Measurements from ENCODE around the gene RNF224. TPM values are rescaled to one million over a fixed set of nuclear protein-coding genes. Genes with fewer than 3 reads are reported as not detected.

Gene RNF224
- not detected in 2 replicates for total RNA-seq

DNA sequence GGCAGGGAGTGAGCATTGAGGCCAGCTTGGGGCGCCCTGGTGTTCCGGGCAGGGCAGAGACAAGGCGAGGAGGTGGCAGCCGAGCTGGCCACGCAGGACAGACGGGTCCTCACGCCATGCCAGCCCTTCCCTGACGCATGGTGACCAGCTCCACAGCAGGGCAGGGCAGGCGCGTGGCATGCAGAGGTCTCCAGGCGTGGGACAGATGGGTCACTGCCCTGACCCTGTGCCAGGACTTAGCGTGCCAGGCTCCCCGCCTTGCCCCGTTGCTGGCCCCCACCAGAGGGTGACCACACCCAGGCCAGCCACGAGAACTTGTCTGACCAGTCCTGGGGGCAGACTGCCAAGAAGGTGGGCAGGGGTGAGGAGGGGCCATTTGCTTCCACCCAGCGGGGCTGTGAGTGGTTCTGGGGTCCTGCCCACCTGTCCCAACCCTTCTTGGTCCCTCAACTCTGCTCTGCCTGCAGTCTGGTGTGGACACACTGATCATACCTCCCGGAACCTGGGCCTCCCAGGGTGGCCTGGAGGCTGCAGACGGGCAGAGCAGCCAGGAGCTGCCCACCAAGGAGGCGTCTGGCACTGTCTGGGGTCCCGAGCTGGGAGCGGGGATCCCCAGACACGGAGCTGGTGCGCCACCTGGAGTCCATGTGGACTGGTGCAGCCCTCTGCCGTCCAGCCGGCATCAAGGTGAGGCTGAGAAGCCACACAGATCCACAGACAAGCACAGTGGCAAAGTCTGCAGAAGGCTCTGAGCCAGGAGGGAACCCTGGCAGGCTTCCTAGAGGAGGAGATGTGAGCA lies at the start of gene RNF224:
Gene RNF224 (plus strand): TSS at position 449 of the 799 bp plus-strand sequence. CDS start 834 bp downstream, outside the sequence.

DNA sequence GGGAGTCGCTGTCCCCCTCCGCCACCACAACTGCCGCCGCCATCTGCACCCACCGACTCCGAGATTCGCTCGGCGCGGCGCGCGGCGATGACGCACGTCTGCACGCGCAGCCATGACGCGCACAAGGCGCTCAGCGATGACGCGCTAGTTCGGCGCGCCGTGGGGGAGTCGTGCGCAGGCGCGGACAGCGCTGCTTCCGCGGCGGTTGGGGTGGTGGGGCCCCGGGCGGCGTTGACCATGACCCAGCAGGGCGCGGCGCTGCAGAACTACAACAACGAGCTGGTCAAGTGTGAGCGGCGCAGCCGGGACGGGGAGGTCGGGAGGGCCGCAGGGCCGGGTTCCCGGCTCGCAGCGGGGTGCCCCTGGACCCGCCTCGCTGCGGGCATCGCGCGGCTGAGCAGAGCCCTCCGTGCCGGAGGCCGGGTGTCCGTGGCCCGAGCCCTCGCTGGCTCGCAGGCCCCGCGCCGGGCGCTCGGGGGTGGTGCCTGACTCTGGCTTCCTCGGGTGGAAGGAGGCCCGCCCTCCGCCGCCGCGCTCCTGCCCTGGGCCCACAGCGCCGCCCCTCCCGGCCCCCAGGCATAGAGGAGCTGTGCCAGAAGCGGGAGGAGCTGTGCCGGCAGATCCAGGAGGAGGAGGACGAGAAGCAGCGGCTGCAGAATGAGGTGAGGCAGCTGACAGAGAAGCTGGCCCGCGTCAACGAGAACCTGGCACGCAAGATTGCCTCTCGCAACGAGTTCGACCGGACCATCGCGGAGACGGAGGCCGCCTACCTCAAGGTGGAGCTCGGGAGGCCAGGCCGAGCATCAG lies 38.6 kb upstream of the RNF224 start, which contains the start of the genes ANAPC2 and SSNA1:
Gene ANAPC2 (minus strand): TSS at position 71 of the 807 bp plus-strand sequence. CDS start 28 bp downstream, at position 43.
Gene SSNA1 (plus strand): TSS at position 187 of the 807 bp plus-strand sequence. CDS start 51 bp downstream, at position 238.

DNA sequence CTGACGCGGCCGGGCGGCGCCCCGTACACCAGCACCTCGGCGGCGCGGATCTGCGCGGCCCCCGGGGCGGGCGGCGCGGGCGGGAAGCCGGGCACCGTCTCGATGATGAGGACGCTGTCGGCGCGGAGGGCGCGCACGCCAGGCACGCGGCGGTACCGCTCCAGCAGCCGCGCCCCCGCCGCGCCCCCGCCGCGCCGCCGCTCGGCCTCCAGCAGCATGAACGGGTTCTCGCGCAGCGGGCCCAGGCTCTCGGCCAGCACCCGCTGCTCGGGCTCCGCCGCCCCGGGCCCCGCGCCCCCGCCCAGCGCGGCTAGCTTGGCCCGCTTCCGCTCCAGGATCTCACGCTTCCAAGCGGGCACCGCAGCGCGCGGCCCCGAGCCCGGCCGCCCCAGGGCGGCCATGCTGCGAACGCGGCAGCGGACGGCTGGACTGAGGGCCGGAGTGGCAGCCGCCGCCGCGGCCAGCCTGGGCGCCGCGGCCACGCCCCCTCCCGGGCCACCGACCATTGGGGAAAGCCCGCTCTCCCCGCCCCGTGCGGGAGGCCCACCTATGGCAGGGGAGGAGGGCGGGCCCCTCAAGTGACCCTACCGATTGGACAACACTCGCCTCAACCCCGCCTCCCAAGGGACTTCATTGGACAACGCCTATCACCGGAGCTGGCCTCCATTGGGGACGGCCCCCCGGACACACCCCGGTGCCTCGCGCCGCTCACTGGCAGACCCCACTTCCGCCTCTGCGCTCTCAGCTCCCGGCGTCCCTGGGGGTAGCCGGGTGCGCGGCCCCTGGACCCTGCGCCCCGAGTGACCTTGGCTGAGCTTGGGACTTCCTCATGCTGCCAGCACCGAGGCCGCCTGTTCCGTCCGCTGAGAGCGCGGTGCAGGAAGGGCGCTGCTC lies 26.7 kb upstream of the RNF224 start, which contains the start of gene TPRN:
Gene TPRN (minus strand): TSS at position 431 of the 894 bp plus-strand sequence. CDS start 30 bp downstream, at position 401.

DNA sequence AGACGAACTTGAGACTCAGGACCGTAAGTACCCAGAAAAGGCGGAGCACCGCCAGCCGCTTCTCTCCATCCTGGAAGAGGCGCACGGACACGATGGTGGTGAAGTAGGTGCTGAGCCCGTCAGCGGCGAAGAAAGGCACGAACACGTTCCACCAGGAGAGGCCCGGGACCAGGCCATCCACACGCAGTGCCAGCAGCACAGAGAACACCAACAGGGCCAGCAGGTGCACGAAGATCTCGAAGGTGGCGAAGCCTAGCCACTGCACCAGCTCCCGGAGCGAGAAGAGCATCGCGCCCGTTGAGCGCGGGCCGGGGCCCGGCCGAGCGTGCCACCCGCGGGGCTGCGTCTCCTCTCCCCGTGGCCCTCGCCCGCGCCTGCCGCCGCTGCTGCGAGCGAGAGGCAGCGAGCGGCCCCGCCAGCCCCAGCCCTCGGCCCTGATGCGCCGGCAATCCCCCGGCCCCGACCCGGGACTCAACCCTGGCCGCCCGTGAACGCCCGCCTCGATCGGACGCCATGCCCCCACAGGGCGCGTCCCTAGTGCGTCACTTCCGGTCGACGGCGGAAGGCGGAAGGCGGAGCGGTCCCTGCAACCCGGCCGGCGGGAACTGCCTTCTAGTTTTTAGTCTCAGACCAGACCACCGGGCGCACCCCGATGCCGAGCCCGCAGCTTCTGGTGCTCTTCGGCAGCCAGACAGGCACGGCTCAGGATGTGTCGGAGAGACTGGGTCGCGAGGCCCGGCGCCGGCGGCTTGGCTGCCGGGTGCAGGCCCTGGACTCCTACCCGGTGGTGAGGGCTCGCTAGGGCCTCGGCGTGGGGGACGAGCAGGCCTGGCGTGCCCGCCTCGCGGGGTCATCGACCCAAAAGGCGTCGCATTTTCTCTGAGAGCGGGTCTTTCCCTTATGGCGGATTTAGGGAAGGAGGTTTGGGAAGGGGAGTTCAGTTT lies 21.9 kb upstream of the RNF224 start, which contains the start of the genes NDOR1 and TMEM203:
Gene NDOR1 (plus strand): TSS at position 575 of the 944 bp plus-strand sequence. CDS start 78 bp downstream, at position 653.
Gene TMEM203 (minus strand): TSS at position 523 of the 944 bp plus-strand sequence. CDS start 234 bp downstream, at position 289.

DNA sequence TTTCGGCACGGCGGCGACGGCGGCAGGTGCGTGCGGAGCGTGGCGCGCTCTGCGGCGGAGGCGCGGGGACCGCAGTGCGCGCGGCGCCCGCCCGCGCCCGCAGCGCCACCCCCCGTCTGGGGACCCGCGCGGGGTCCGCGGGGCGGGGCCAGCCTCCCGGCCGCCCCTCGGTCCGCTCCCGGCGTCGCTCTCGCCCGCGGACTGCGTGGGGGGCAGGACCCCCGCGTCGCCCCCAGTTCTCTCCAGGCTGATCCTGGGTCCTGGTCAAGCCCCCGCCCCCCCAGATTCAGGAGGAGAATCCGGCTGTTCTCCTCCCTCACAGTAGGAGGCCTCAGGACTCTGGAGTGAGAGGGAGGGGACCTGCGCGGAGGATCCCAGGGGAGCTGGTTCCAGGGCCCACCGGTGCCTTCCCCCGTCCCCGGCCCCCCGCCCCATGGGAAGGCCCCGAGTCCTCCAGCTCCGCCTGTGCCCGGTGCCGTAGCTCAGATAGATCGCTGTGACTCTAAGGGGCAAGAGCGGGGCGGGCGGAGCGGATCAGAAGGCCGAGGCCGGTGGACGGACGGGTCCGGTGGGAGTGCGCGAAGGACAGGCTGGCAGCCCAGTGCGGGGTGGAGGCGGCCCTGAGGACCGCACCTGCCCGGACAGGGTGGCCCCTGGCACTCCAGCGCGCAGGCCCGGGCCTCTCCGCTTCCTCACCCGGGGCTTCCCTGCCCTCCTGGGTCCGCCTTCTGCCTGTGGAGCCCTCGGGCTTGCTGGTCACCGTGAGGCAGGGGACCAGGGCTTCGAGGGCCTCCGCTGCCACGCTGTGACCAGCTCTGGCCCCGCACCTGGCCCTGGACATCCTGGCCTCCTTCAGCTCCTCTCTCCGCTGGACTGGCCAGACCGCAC lies 4.9 kb upstream of the RNF224 start, which contains the start of gene RNF208:
Gene RNF208 (minus strand): TSS at position 51 of the 888 bp plus-strand sequence. CDS start 1,028 bp downstream, outside the sequence.

DNA sequence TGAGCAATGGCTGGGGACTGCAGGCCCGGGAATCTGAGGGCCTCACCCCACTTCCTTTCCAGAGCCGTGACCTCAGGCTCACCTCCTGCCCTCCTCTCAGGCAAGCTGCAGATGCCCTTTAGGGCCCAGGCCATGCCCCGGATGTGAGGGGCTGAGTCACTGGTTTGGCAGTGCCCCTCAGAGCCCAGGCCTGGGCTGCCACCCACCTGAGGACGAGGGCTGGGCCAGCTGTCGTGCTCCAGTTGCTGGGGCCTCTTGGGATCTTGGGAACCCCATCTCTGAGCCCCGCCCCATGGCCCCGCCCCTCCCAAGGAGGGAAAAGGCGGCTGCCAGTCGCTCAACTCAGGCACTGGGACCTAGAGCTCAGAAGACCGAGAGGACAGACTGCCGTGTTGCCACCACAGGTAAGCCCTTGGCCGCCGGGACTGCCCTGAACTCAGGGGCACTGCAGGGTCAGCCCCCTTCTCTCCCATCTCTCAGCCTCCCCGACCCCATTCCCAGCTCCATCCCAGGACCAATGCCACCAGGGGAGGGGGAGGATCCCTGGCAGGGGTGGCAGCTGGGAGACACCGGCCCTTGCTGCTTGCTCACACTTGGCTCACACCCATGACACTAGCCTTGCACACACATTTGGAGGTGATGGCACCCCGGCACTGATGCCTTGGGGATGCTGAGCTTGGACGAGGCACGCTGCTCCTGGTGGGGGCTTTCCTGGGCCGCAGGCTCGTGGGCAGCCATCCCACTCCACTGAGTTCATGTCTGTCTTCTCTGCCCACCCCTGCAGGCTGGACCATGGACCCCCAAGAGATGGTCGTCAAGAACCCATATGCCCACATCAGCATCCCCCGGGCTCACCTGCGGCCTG lies 2.2 kb upstream of the RNF224 start, which contains the start of gene CYSRT1:
Gene CYSRT1 (plus strand): TSS at position 345 of the 865 bp plus-strand sequence. CDS start 448 bp downstream, at position 793.

DNA sequence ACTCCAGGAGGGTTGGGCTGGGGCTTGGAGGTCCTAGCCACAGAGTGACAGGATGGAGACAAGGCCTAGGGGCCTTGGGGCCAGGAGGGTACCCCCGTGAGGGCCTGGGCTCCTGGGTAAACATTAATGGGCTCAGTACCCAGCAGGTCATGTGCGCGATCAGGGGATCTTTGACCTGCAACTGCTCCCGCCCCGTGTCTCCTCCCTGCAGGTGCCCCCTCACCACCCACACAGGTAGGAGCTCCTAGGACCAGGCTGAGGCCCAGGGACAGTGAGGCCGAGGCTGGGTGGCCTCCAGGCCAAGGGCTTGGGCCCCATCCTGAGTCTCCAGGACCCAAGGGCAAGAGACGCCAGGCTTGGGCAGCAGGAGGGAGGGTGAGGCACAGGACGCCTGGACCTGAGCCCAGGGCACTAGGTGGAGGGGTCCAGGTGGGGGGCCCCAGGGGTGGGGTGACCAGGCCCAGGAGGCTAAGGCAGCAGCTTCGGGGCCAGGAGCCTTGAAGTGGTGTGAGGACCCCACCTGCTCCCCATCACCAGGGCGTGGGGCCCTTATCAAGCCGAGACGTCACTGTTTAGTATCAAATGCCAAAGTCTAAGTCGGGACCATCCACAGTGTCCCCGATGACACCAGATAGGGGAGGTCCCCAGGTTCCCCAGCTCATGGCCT lies 3.5 kb downstream of the RNF224 start, which contains the start of gene SLC34A3:
Gene SLC34A3 (plus strand): TSS at position 197 of the 667 bp plus-strand sequence. CDS start 802 bp downstream, outside the sequence.

DNA sequence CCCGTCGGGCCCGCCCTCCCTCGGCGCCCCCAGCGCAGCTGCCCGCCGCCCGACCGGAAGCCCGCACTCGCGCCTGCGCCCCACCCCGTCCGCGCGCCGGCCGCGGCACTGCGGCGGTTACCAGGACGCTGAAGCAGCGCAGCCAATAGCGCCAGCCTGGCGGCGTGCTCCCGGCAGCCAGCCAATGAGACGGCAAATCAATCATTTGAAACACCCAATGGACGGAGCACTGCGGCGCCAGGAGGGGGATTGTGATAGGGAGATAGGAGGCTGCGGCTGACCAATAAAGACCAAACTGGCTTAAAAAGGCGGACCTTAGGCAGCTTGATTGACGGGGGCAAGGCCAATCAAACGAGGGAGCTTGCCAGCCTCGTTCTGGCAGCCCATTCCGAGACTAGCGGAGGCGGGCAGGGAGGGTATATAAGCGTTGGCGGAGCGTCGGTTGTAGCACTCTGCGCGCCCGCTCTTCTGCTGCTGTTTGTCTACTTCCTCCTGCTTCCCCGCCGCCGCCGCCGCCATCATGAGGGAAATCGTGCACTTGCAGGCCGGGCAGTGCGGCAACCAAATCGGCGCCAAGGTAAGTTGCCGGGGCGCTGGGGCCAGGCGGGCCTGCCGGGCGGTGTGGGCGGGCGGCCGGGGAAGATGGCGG lies 13.7 kb downstream of the RNF224 start, which contains the start of gene TUBB4B:
Gene TUBB4B (plus strand): TSS at position 447 of the 649 bp plus-strand sequence. CDS start 74 bp downstream, at position 521.

DNA sequence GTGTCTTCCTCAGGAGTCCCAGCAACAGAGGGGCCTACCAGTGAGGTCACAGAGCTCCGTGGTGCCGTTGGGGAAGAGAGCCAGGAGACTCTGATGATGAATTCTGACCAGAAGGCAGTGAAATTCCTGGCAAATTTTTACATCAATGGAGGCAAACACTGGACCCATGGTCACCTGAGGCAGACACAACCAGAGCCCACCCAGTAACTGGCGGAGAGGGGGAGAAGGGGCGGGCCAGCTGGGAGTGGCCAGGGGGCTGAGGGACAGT lies 23.8 kb downstream of the RNF224 start, which contains the start of gene STPG3:
Gene STPG3 (plus strand): TSS at position 93 of the 268 bp plus-strand sequence. CDS start 1 bp downstream, at position 94.

DNA sequence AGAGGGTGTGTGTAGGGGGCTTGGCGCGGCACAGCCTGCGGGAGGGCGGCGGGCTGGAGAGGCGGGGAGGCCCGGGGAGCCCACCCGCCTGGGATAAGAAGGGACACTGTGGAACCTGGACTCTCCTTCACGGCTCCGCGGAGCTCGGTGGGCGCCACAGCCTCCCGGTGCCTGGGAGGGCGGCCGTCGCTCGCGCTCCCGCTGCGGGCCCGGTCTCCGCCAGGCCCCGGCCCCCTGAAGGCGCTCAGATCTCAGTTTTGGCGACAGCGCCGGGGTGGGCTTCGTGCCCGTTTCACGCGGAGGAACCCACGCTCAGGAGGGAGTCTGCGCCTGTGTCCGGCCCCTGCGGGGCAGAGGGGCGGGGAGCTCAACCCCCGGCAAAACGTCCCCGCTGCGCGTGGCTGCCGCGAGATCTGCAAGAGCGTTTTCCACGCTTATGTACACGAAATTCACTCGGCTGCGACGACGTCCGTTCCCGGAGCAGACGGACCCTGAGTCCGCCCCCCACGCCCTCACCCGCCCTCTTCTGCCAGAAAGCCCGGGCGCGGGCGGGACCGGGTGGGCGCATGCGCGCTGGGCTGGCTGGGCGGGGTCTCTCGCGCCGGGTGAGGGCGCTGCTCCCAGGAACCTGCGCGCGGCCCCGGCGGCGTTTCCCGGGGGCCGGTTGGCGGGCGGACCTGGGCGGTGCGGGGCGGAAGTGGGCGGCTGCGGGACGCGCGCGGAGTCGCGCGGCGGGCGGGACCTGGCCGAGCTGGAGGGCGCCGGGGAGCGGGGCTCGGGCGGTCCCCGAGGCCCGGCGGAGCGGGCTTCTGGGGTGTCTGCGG lies 27.5 kb downstream of the RNF224 start, which contains the start of gene NELFB:
Gene NELFB (plus strand): TSS at position 704 of the 824 bp plus-strand sequence.

DNA sequence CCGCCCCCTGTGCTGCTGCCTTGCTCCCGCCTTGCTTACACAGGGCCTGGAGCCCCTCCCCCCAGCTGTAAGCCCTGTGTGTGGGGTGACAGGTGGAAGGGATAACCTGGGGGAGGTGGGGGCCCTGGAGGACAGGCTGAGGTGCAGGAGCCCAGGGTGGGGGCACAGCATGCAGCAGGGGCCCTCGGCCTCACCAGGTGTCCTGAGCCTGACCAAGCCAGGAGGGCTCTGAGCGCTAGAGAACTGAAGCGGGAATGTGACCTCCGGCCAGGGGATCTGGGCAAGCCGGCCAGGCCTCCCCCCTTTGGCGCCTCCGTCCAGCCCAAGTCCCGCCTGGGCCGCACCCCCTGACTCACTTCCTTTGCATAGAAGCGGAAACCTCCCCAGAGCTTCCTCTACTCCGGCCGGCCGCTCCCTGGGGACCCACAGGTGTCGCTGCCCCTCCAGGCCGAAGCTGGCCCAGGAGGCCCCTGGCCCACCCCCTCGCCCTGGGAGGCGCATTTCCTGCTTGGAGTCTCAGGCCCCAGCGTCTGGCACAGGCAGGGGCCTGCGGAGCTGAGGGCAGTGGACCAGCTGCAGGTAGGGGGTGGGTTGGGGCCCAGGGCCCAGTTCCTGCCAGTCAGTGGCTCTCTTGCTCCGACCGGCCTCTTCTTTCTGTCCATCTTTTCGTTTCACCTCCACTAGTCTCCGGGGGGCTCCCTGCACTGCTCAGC lies 50.2 kb downstream of the RNF224 start, which contains the start of gene TOR4A:
Gene TOR4A (plus strand): TSS at position 398 of the 713 bp plus-strand sequence. CDS start 964 bp downstream, outside the sequence.

